Loucy (cell line): Measurements from ENCODE around the gene MYO1D.

Experiments
- H2AFZ ChIP-seq: fragments of 200-600 bp; sonication (generic); 2 replicates; pipeline ENCODE4 v1.6.0; 2016; ENCODE audit warnings: antibody characterized with exemption, mild to moderate bottlenecking, low read length, moderate library complexity
- H3F3A ChIP-seq: fragments of 200-600 bp; 2 replicates; pipeline ENCODE4 v1.6.0; 2016; ENCODE audit warnings: antibody characterized with exemption, low read depth, mild to moderate bottlenecking
- H3K27me3 ChIP-seq: fragments of 200-600 bp; sonication (generic); 2 replicates; pipeline ENCODE4 v1.6.1; 2014; ENCODE audit warnings: low read length, mild to moderate bottlenecking; ENCODE audit not compliant: insufficient read depth, poor library complexity, severe bottlenecking
- H3K36me3 ChIP-seq: fragments of 200-600 bp; sonication (generic); 2 replicates; pipeline ENCODE4 v1.6.1; 2016; ENCODE audit warnings: low read length; ENCODE audit not compliant: insufficient read depth
- H3K4me1 ChIP-seq: fragments of 200-600 bp; sonication (generic); 2 replicates; pipeline ENCODE4 v1.5.1; 2014; ENCODE audit warnings: low read length, mild to moderate bottlenecking; ENCODE audit not compliant: insufficient read depth, poor library complexity, severe bottlenecking
- H3K4me2 ChIP-seq: fragments of 200-600 bp; sonication (generic); 2 replicates; pipeline ENCODE4 v1.6.0; 2014; ENCODE audit warnings: antibody characterized with exemption, low read length, low read depth, mild to moderate bottlenecking; ENCODE audit not compliant: poor library complexity, severe bottlenecking
- H3K4me3 ChIP-seq: fragments of 200-600 bp; sonication (generic); 2 replicates; pipeline ENCODE4 v1.5.1; 2014; ENCODE audit warnings: low read length, mild to moderate bottlenecking, mixed read lengths; ENCODE audit not compliant: poor library complexity, severe bottlenecking
- H3K79me2 ChIP-seq: fragments of 200-600 bp; sonication (generic); 2 replicates; pipeline ENCODE4 v1.6.1; 2014; ENCODE audit warnings: low read length; ENCODE audit not compliant: insufficient read depth
- H3K9ac ChIP-seq: fragments of 200-600 bp; sonication (generic); 2 replicates; pipeline ENCODE4 v1.6.0; 2014; ENCODE audit warnings: mild to moderate bottlenecking, low read depth, low read length, moderate library complexity; ENCODE audit not compliant: poor library complexity, severe bottlenecking
- H3K9me2 ChIP-seq: fragments of 200-600 bp; sonication (generic); replicated peaks from 2 replicates; pipeline ENCODE4 v1.6.1; 2016; ENCODE audit warnings: low read depth, low read length, mixed read lengths
- H3K9me3 ChIP-seq: fragments of 200-600 bp; sonication (generic); 2 replicates; pipeline ENCODE4 v1.6.1; 2014; ENCODE audit warnings: mild to moderate bottlenecking, antibody characterized with exemption, low read length, low read depth; ENCODE audit not compliant: insufficient read depth
- H4K20me1 ChIP-seq: fragments of 200-600 bp; sonication (generic); 2 replicates; pipeline ENCODE4 v1.6.0; 2014; ENCODE audit warnings: antibody characterized with exemption, low read length, mild to moderate bottlenecking; ENCODE audit not compliant: insufficient read depth, poor library complexity, severe bottlenecking
- EZH2phosphoT487 ChIP-seq: fragments of 200-600 bp; IDR thresholded peaks from 2 replicates; pipeline ENCODE4 v1.6.1; 2018; ENCODE audit warnings: antibody characterized with exemption, mild to moderate bottlenecking, moderate library complexity, borderline replicate concordance
- TF ChIP-seq, protein P1 (sequence below): fragments of 200-600 bp; sonication (generic); conservative IDR thresholded peaks from 2 replicates; pipeline ENCODE4 v1.5.1; 2014; ENCODE audit warnings: mild to moderate bottlenecking, antibody characterized with exemption, low read length

The MYO1D gene

DNA sequence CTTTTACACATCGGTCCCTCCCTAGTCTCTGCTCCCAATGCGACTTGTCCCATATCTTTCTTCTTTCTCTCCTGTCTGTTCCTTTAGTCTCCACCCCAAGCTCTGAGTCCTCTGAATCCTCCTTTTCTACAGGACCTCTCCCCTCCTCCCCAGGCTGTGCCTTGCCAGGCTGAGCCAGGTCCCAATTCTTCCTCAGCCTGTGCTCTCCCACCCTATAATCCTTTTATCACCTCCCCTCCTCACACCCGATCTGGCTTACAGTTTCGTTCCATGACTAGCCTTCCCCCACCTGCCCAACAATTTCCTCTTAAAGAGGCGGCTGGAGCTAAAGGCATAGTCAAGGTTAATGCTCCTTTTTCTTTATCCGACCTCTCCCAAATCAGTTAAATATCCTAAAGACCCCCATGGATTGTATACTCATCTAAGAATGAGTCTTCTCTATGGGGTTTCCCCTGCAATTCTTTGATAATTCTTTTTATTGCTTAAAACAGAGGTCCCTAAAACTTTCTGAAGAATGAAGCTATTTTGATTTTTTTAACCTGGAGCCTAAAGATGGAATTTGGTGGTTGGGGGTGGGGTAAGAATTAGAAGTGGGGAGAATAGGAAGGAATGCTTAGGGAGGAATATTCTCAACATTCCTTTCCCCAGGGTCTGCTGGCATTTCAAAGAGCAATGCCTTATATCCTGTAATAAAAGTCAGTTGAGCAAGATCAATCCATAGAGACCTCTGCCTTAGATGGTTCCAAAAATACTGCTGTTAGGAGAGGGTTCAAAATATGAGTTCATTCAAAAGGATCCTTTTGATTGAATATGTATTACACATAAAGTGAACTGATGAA lies 102.8 kb downstream of the MYO1D start:
- no peaks in the 10 kb centered on the region for H3K9me3 ChIP-seq
- H2AFZ ChIP-seq = no peak overlapping the region
- TF ChIP-seq, protein P1, sequence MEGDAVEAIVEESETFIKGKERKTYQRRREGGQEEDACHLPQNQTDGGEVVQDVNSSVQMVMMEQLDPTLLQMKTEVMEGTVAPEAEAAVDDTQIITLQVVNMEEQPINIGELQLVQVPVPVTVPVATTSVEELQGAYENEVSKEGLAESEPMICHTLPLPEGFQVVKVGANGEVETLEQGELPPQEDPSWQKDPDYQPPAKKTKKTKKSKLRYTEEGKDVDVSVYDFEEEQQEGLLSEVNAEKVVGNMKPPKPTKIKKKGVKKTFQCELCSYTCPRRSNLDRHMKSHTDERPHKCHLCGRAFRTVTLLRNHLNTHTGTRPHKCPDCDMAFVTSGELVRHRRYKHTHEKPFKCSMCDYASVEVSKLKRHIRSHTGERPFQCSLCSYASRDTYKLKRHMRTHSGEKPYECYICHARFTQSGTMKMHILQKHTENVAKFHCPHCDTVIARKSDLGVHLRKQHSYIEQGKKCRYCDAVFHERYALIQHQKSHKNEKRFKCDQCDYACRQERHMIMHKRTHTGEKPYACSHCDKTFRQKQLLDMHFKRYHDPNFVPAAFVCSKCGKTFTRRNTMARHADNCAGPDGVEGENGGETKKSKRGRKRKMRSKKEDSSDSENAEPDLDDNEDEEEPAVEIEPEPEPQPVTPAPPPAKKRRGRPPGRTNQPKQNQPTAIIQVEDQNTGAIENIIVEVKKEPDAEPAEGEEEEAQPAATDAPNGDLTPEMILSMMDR = no peak
- no peak for TF ChIP-seq EZH2phosphoT487
- no peaks in the 10 kb centered on the region for H3K36me3 ChIP-seq
- H4K20me1 ChIP-seq = no peaks in the 10 kb centered on the region
- H3K4me3 ChIP-seq = no peak overlapping the region
- H3K9ac ChIP-seq = no peak overlapping the region
- no peaks in the 10 kb centered on the region for H3K27me3 ChIP-seq
- H3K4me1 ChIP-seq = no peaks in the 10 kb centered on the region
- H3K79me2 ChIP-seq = no peaks in the 10 kb centered on the region
- H3F3A ChIP-seq = no peaks in the 10 kb centered on the region
- no peak overlapping the region for H3K4me2 ChIP-seq
- H3K9me2 ChIP-seq = no peaks in the 10 kb centered on the region

DNA sequence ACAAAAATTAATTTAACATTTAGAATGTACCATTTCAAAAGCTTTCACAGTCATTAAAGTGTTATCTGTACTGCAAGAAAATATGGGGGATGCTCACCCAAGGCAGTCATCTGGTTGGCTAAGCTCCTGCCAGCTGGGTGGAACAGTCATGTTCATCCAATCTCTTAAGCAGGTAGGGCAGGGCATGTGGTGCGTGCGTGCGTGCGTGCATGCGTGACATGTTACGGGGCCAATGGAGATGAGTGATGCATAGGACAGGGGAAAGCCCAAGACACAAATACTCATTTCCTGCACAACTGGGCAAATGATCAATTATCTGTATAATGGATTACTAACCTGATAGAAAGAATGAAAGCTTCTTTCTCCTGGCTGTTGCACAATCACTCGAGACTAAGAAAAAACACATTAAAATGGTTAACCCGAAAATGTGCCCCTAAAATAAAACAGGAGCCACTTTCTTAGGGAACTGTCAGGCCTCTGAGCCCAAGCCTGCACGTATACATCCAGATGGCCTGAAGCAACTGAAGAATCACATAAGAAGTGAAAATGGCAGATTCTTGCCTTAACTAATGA lies 104.4 kb downstream of the MYO1D start:
- no peaks in the 10 kb centered on the region for H3K9me2 ChIP-seq
- H3K4me1 ChIP-seq = no peaks in the 10 kb centered on the region
- H3K4me2 ChIP-seq = no peak overlapping the region
- H3K27me3 ChIP-seq = no peaks in the 10 kb centered on the region
- no peaks in the 10 kb centered on the region for H4K20me1 ChIP-seq
- no peak overlapping the region for H3K4me3 ChIP-seq
- H3K9ac ChIP-seq = no peak overlapping the region
- H3K36me3 ChIP-seq = no peaks in the 10 kb centered on the region
- no peaks in the 10 kb centered on the region for H3K9me3 ChIP-seq
- TF ChIP-seq, protein P1 = no peak
- TF ChIP-seq EZH2phosphoT487 = no peak
- H2AFZ ChIP-seq = no peak overlapping the region
- H3K79me2 ChIP-seq = no peaks in the 10 kb centered on the region
- H3F3A ChIP-seq = no peaks in the 10 kb centered on the region

DNA sequence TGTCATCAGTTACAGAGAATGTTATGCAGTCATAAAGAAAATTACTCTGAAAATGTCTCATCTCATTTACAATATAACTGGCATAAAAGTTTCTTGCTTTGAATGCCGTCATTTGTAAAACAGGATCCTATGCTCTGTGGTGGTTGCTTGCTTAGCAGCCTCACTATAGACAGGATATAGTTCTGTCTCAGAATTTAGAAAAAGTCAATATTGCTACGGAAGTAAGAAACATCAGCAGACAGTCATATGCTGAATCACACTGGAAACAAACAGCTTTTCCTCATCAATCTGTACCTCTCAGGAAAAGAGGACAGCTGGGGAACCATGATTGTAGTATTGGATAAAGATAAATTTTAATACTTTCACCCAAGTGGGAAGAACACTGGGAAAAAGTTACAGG lies 105.5 kb downstream of the MYO1D start:
- Histone ChIP-seq H3K4me1 (no peaks in the 10 kb centered on the region), H3K4me3 (no peak overlapping the region), H3K9me3 (no peaks in the 10 kb centered on the region), H3F3A (no peaks in the 10 kb centered on the region), H3K9ac (no peak overlapping the region), H2AFZ (no peak overlapping the region), H3K79me2 (no peaks in the 10 kb centered on the region), H3K27me3 (no peaks in the 10 kb centered on the region), H3K36me3 (no peaks in the 10 kb centered on the region), H3K9me2 (no peaks in the 10 kb centered on the region), H3K4me2 (no peak overlapping the region), H4K20me1 (no peaks in the 10 kb centered on the region)
- TF ChIP-seq EZH2phosphoT487 = no peak
- TF ChIP-seq, protein P1 = no peak
